Loucy (cell line): ENCODE results near the gene LXN.

Source experiments
- H2AFZ ChIP-seq: fragments of 200-600 bp; sonication (generic); 2 replicates; pipeline ENCODE4 v1.6.0; 2016; ENCODE audit warnings: antibody characterized with exemption, mild to moderate bottlenecking, low read length, moderate library complexity
- H3F3A ChIP-seq: fragments of 200-600 bp; 2 replicates; pipeline ENCODE4 v1.6.0; 2016; ENCODE audit warnings: antibody characterized with exemption, low read depth, mild to moderate bottlenecking
- H3K27me3 ChIP-seq: fragments of 200-600 bp; sonication (generic); 2 replicates; pipeline ENCODE4 v1.6.1; 2014; ENCODE audit warnings: low read length, mild to moderate bottlenecking; ENCODE audit not compliant: insufficient read depth, poor library complexity, severe bottlenecking
- H3K36me3 ChIP-seq: fragments of 200-600 bp; sonication (generic); 2 replicates; pipeline ENCODE4 v1.6.1; 2016; ENCODE audit warnings: low read length; ENCODE audit not compliant: insufficient read depth
- H3K4me1 ChIP-seq: fragments of 200-600 bp; sonication (generic); 2 replicates; pipeline ENCODE4 v1.5.1; 2014; ENCODE audit warnings: low read length, mild to moderate bottlenecking; ENCODE audit not compliant: insufficient read depth, poor library complexity, severe bottlenecking
- H3K4me2 ChIP-seq: fragments of 200-600 bp; sonication (generic); 2 replicates; pipeline ENCODE4 v1.6.0; 2014; ENCODE audit warnings: antibody characterized with exemption, low read length, low read depth, mild to moderate bottlenecking; ENCODE audit not compliant: poor library complexity, severe bottlenecking
- H3K4me3 ChIP-seq: fragments of 200-600 bp; sonication (generic); 2 replicates; pipeline ENCODE4 v1.5.1; 2014; ENCODE audit warnings: low read length, mild to moderate bottlenecking, mixed read lengths; ENCODE audit not compliant: poor library complexity, severe bottlenecking
- H3K79me2 ChIP-seq: fragments of 200-600 bp; sonication (generic); 2 replicates; pipeline ENCODE4 v1.6.1; 2014; ENCODE audit warnings: low read length; ENCODE audit not compliant: insufficient read depth
- H3K9ac ChIP-seq: fragments of 200-600 bp; sonication (generic); 2 replicates; pipeline ENCODE4 v1.6.0; 2014; ENCODE audit warnings: mild to moderate bottlenecking, low read depth, low read length, moderate library complexity; ENCODE audit not compliant: poor library complexity, severe bottlenecking
- H3K9me2 ChIP-seq: fragments of 200-600 bp; sonication (generic); replicated peaks from 2 replicates; pipeline ENCODE4 v1.6.1; 2016; ENCODE audit warnings: low read depth, low read length, mixed read lengths
- H3K9me3 ChIP-seq: fragments of 200-600 bp; sonication (generic); 2 replicates; pipeline ENCODE4 v1.6.1; 2014; ENCODE audit warnings: mild to moderate bottlenecking, antibody characterized with exemption, low read length, low read depth; ENCODE audit not compliant: insufficient read depth
- H4K20me1 ChIP-seq: fragments of 200-600 bp; sonication (generic); 2 replicates; pipeline ENCODE4 v1.6.0; 2014; ENCODE audit warnings: antibody characterized with exemption, low read length, mild to moderate bottlenecking; ENCODE audit not compliant: insufficient read depth, poor library complexity, severe bottlenecking
- CTCF ChIP-seq: fragments of 200-600 bp; sonication (generic); conservative IDR thresholded peaks from 2 replicates; pipeline ENCODE4 v1.5.1; 2014; ENCODE audit warnings: mild to moderate bottlenecking, antibody characterized with exemption, low read length
- EZH2phosphoT487 ChIP-seq: fragments of 200-600 bp; IDR thresholded peaks from 2 replicates; pipeline ENCODE4 v1.6.1; 2018; ENCODE audit warnings: antibody characterized with exemption, mild to moderate bottlenecking, moderate library complexity, borderline replicate concordance

LXN gene

GRCh38 chr3:158644345-158644908 is 28.0 kb downstream of the LXN start, which contains the start of gene GFM1:
TSS of gene GFM1 (plus strand) at chr3:158644527. CDS start at chr3:158644635, 108 bp downstream.
- peak; percentile 80 for TF ChIP-seq CTCF
- TF ChIP-seq EZH2phosphoT487, result no peak
- Histone ChIP-seq H3F3A (no peaks in the 10 kb centered on the region), H3K79me2 (peaks cover 39% of the 10 kb centered on the region), H3K36me3 (peaks cover under 1% of the 10 kb centered on the region; the same call in 1 of the 2 replicates), H3K9ac (peak within 1 kb of the TSS; percentile 77), H3K27me3 (no peaks in the 10 kb centered on the region), H3K4me2 (peak within 1 kb of the TSS; percentile 82), H3K9me2 (no peaks in the 10 kb centered on the region), H3K9me3 (no peaks in the 10 kb centered on the region), H2AFZ (peak within 1 kb of the TSS; percentile 91), H4K20me1 (peaks cover 18% of the 10 kb centered on the region), H3K4me1 (peaks cover 17% of the 10 kb centered on the region), H3K4me3 (peak within 1 kb of the TSS; percentile 94)

- H3K79me2 ChIP-seq, result peaks cover 31% of the 10 kb centered on the region
- H3K4me3 ChIP-seq, result no peak overlapping the region
- H3K27me3 ChIP-seq, result no peaks in the 10 kb centered on the region
- peaks cover 18% of the 10 kb centered on the region for H4K20me1 ChIP-seq
- H3K36me3 ChIP-seq, result no peaks in the 10 kb centered on the region
- 0 out of 2 replicates have a peak overlapping the region, but pooled peaks have one; percentile 36 for H2AFZ ChIP-seq
- no peak overlapping the region for H3K4me2 ChIP-seq
- TF ChIP-seq CTCF (no peak), EZH2phosphoT487 (no peak)
- H3K9me3 ChIP-seq, result no peaks in the 10 kb centered on the region
- no peak overlapping the region for H3K9ac ChIP-seq
- H3K9me2 ChIP-seq, result no peaks in the 10 kb centered on the region
- no peaks in the 10 kb centered on the region for H3F3A ChIP-seq
- H3K4me1 ChIP-seq, result peaks cover 11% of the 10 kb centered on the region
Measured at GRCh38 chr3:158642474-158643210, 29.8 kb downstream of the LXN start.

- Histone ChIP-seq H3F3A (no peaks in the 10 kb centered on the region), H3K79me2 (peaks cover 25% of the 10 kb centered on the region), H3K9ac (no peak overlapping the region), H3K4me3 (no peak overlapping the region), H4K20me1 (peaks cover 18% of the 10 kb centered on the region), H3K36me3 (no peaks in the 10 kb centered on the region), H3K9me3 (no peaks in the 10 kb centered on the region), H2AFZ (no peak overlapping the region), H3K27me3 (no peaks in the 10 kb centered on the region), H3K4me1 (peaks cover 11% of the 10 kb centered on the region), H3K9me2 (no peaks in the 10 kb centered on the region), H3K4me2 (no peak overlapping the region)
- TF ChIP-seq CTCF (no peak), EZH2phosphoT487 (no peak)
Measured at GRCh38 chr3:158642005-158642404, 30.4 kb downstream of the LXN start.
